H1 (cell line): Measurements from ENCODE around the gene CBL. TPM values are rescaled to one million over a fixed set of nuclear protein-coding genes. Genes with fewer than 3 reads are reported as not detected.

Experiments used
- CTCF ChIA-PET: fragments of 300-600 bp; sonication (Branson Sonifier 250); formaldehyde crosslinking; loops from one replicate; lab custom pipeline; 2021; ENCODE audit not compliant: partially characterized antibody; lab: Charles Lee
- POLR2A ChIA-PET: fragments of 300-600 bp; sonication (Branson Sonifier 250); formaldehyde crosslinking; loops from one replicate; lab custom pipeline; 2021; ENCODE audit warnings: inconsistent platforms; ENCODE audit not compliant: partially characterized antibody; lab: Charles Lee
- DNase-seq, 2 experiments: peaks; one replicate each; pipeline versions ENCODE4 v3.0.0 to v3.0.0-alpha.2; 2010 to 2022; ENCODE audit warnings: low spot score in 2 of 2, low read depth in 1 of 2, mixed read lengths in 1 of 2
- FAIRE-seq: peaks from 2 replicates; lab custom pipeline; 2011; peaks lifted over from hg19 to GRCh38; lab: Jason Lieb, UNC
- H2AFZ ChIP-seq: 2 replicates; pipeline ENCODE4 v1.8.1; 2012; ENCODE audit warnings: low read length, inconsistent platforms
- H2AK5ac ChIP-seq: 2 replicates; pipeline ENCODE4 v1.6.1; 2013; ENCODE audit warnings: low read depth, low read length
- H2BK120ac ChIP-seq: replicated peaks from 2 replicates; pipeline ENCODE3; 2013; ENCODE audit warnings: low read depth, low read length, inconsistent platforms
- H2BK12ac ChIP-seq: 2 replicates; pipeline ENCODE4 v1.6.1; 2013; ENCODE audit warnings: low read depth, low read length
- H2BK15ac ChIP-seq: 2 replicates; pipeline ENCODE4 v1.6.1; 2013; ENCODE audit warnings: low read length
- H2BK20ac ChIP-seq: 2 replicates; pipeline ENCODE4 v1.6.1; 2013; ENCODE audit warnings: low read length
- H2BK5ac ChIP-seq: 2 replicates; pipeline ENCODE4 v1.6.1; 2013; ENCODE audit warnings: low read depth, low read length
- H3K14ac ChIP-seq: 2 replicates; pipeline ENCODE4 v1.6.1; 2013; ENCODE audit warnings: inconsistent platforms; ENCODE audit not compliant: insufficient read length
- H3K18ac ChIP-seq: 2 replicates; pipeline ENCODE4 v1.6.1; 2013; ENCODE audit warnings: low read length; ENCODE audit errors: extremely low read depth
- H3K23ac ChIP-seq: 2 replicates; pipeline ENCODE4 v1.6.1; 2013; ENCODE audit warnings: inconsistent platforms; ENCODE audit not compliant: insufficient read length
- H3K23me2 ChIP-seq: 2 replicates; pipeline ENCODE4 v1.6.1; 2013; ENCODE audit warnings: low read depth, low read length
- H3K27ac ChIP-seq: 2 replicates; pipeline ENCODE4 v1.6.1; 2011; ENCODE audit warnings: low read depth, low read length, inconsistent platforms
- H3K27me3 ChIP-seq, 4 experiments: replicated peaks in 1 of 4; 1 replicate in 1 of 4; 2 replicates in 3 of 4; pipeline versions ENCODE4 v1.6.1 to v1.8.1; 2011 to 2013; ENCODE audit warnings: low read length in 3 of 4, mild to moderate bottlenecking in 3 of 4, inconsistent platforms in 2 of 4, mixed read lengths in 2 of 4, moderate library complexity in 1 of 4; ENCODE audit not compliant: control insufficient read depth in 3 of 4, insufficient read depth in 3 of 4; ENCODE audit errors: extremely low read depth in 1 of 4
- H3K36me3 ChIP-seq, 4 experiments: 2 replicates each; pipeline versions ENCODE4 v1.6.1 to v1.8.1; 2011 to 2013; ENCODE audit warnings: mild to moderate bottlenecking in 4 of 4, low read length in 3 of 4, moderate library complexity in 2 of 4, control low read depth in 1 of 4, inconsistent platforms in 1 of 4; ENCODE audit not compliant: insufficient read depth in 4 of 4, control insufficient read depth in 2 of 4
- H3K4ac ChIP-seq: replicated peaks from 2 replicates; pipeline ENCODE3; 2013; ENCODE audit warnings: low read length, low read depth, mixed read lengths, inconsistent platforms; ENCODE audit not compliant: insufficient read length
- H3K4me1 ChIP-seq, 4 experiments: replicated peaks in 1 of 4; 1 replicate in 1 of 4; 2 replicates in 3 of 4; pipeline versions ENCODE4 v1.6.1 to v1.8.1; 2011 to 2013; ENCODE audit warnings: low read length in 3 of 4, inconsistent platforms in 2 of 4, mixed read lengths in 1 of 4; ENCODE audit not compliant: insufficient read depth in 4 of 4, control insufficient read depth in 3 of 4
- H3K4me2 ChIP-seq, 2 experiments: 2 replicates each; pipeline versions ENCODE4 v1.6.1 to v1.8.1; 2011 to 2013; ENCODE audit warnings: low read depth in 2 of 2, low read length in 2 of 2, control low read depth in 1 of 2, inconsistent platforms in 1 of 2, mild to moderate bottlenecking in 1 of 2; ENCODE audit not compliant: insufficient read depth in 1 of 2
- H3K4me3 ChIP-seq, 4 experiments: fragments of 200-600, 300-600 bp in 1 of 4; sonication (generic), shearing (Covaris generic), sonication (Bioruptor Twin) in 1 of 4; 2 replicates each; pipeline versions ENCODE4 v1.5.1 to v1.8.1; 2011 to 2016; ENCODE audit warnings: low read length in 4 of 4, low read depth in 3 of 4, control low read depth in 2 of 4, inconsistent platforms in 2 of 4, mild to moderate bottlenecking in 2 of 4, mixed read lengths in 1 of 4, moderate library complexity in 1 of 4; ENCODE audit not compliant: insufficient read depth in 2 of 4; ENCODE audit errors: extremely low read depth in 1 of 4
- H3K56ac ChIP-seq: replicated peaks from 2 replicates; pipeline ENCODE3; 2013; ENCODE audit warnings: low read depth, mild to moderate bottlenecking, mixed read lengths, low read length, inconsistent platforms; ENCODE audit not compliant: insufficient read length
- H3K79me1 ChIP-seq: 2 replicates; pipeline ENCODE4 v1.6.1; 2013; ENCODE audit warnings: low read depth, low read length, control low read depth
- H3K79me2 ChIP-seq, 2 experiments: 2 replicates each; pipeline versions ENCODE4 v1.6.1 to v1.8.1; 2012 to 2013; ENCODE audit warnings: low read length in 2 of 2, mild to moderate bottlenecking in 2 of 2, inconsistent platforms in 1 of 2; ENCODE audit not compliant: insufficient read depth in 2 of 2, control insufficient read depth in 1 of 2
- H3K9ac ChIP-seq, 4 experiments: replicated peaks in 1 of 4; 1 replicate in 1 of 4; 2 replicates in 3 of 4; pipeline versions ENCODE4 v1.6.1 to v1.8.1; 2011 to 2013; ENCODE audit warnings: low read depth in 3 of 4, low read length in 3 of 4, control low read depth in 2 of 4, mild to moderate bottlenecking in 2 of 4, moderate library complexity in 2 of 4, inconsistent platforms in 1 of 4; ENCODE audit errors: extremely low read depth in 1 of 4
- H3K9me3 ChIP-seq, 2 experiments: 2 replicates each; pipeline versions ENCODE4 v1.6.1 to v1.8.1; 2012 to 2013; ENCODE audit warnings: mild to moderate bottlenecking in 2 of 2, moderate library complexity in 2 of 2, control low read depth in 1 of 2, inconsistent platforms in 1 of 2, low read depth in 1 of 2, low read length in 1 of 2, mixed read lengths in 1 of 2; ENCODE audit not compliant: insufficient read depth in 2 of 2
- H4K20me1 ChIP-seq, 2 experiments: replicated peaks in 1 of 2; 2 replicates each; pipeline versions ENCODE3 to v1.8.1; 2011 to 2013; ENCODE audit warnings: inconsistent platforms in 2 of 2, low read length in 2 of 2, mild to moderate bottlenecking in 1 of 2; ENCODE audit not compliant: insufficient read depth in 2 of 2, control insufficient read depth in 1 of 2
- H4K5ac ChIP-seq: 2 replicates; pipeline ENCODE4 v1.6.1; 2013; ENCODE audit warnings: low read length, low read depth, mixed read lengths, inconsistent platforms; ENCODE audit not compliant: insufficient read length
- H4K8ac ChIP-seq: 2 replicates; pipeline ENCODE4 v1.8.0; 2013; ENCODE audit warnings: mild to moderate bottlenecking, moderate library complexity, low read length, inconsistent platforms; ENCODE audit not compliant: insufficient read depth; ENCODE audit errors: extremely low read depth
- H4K91ac ChIP-seq: replicated peaks from 2 replicates; pipeline ENCODE3; 2013; ENCODE audit warnings: low read length, mixed read lengths, inconsistent platforms; ENCODE audit not compliant: insufficient read length
- ASH2L ChIP-seq: fragments of 200-600, 300-600 bp; sonication (generic); IDR thresholded peaks from one replicate; pipeline ENCODE4 v1.7.1; 2017; ENCODE audit warnings: low read length
- ATF3 ChIP-seq: IDR thresholded peaks from 2 replicates; pipeline ENCODE4 v1.6.1; 2011; ENCODE audit warnings: low read depth, mild to moderate bottlenecking, low read length; ENCODE audit not compliant: insufficient read depth
- BCL11A ChIP-seq, 2 experiments: IDR thresholded peaks; one replicate each; pipeline ENCODE4 v1.6.1; 2011; ENCODE audit warnings: low read depth in 2 of 2, low read length in 2 of 2, mild to moderate bottlenecking in 2 of 2
- CEBPB ChIP-seq: IDR thresholded peaks from 2 replicates; pipeline ENCODE4 v1.6.1; 2012; ENCODE audit warnings: low read depth, low read length
- GABPA ChIP-seq: IDR thresholded peaks from 2 replicates; pipeline ENCODE4 v1.6.1; 2011; ENCODE audit warnings: mild to moderate bottlenecking, low read length, moderate library complexity, borderline replicate concordance; ENCODE audit not compliant: insufficient read depth
- GTF2F1 ChIP-seq: IDR thresholded peaks from 2 replicates; pipeline ENCODE4 v1.6.1; 2012; ENCODE audit warnings: low read depth, low read length, improper control_type of control experiment, borderline replicate concordance
- KDM4A ChIP-seq: IDR thresholded peaks from one replicate; pipeline ENCODE4 v1.7.1; 2012; ENCODE audit warnings: low read depth, mild to moderate bottlenecking, moderate library complexity, low read length, inconsistent platforms; ENCODE audit not compliant: severe bottlenecking
- POLR2A ChIP-seq, 2 experiments: IDR thresholded peaks; 1 replicate in 1 of 2; 2 replicates in 1 of 2; pipeline ENCODE4 v1.6.1; 2011; ENCODE audit warnings: low read depth in 2 of 2, low read length in 2 of 2, mild to moderate bottlenecking in 2 of 2; ENCODE audit errors: control extremely low read depth in 1 of 2
- POLR2AphosphoS5 ChIP-seq: IDR thresholded peaks from 2 replicates; pipeline ENCODE4 v1.6.1; 2011; ENCODE audit warnings: low read depth, low read length
- RBBP5 ChIP-seq: IDR thresholded peaks from 2 replicates; pipeline ENCODE4 v1.7.1; 2012; ENCODE audit warnings: low read depth, mild to moderate bottlenecking, inconsistent platforms, low read length, moderate library complexity, borderline replicate concordance
- SRF ChIP-seq: IDR thresholded peaks from 2 replicates; pipeline ENCODE4 v1.6.1; 2011; ENCODE audit warnings: mild to moderate bottlenecking, low read depth, low read length, moderate library complexity
- TAF7 ChIP-seq: optimal IDR thresholded peaks from 2 replicates; pipeline ENCODE3; 2011; ENCODE audit warnings: low read depth, mild to moderate bottlenecking, inconsistent platforms, low read length, moderate library complexity, borderline replicate concordance
- TBP ChIP-seq: IDR thresholded peaks from 2 replicates; pipeline ENCODE4 v1.6.1; 2011; ENCODE audit warnings: low read depth, low read length, improper control_type of control experiment
- WGBS, 2 experiments: shearing (Covaris generic) in 1 of 2; methylation state at CpG; one replicate each; pipeline versions ENCODE4 v1.1.6 to v1.1.7; 2013 to 2015; ENCODE audit warnings: low lambda C conversion rate in 2 of 2, mixed read lengths in 2 of 2, inconsistent platforms in 1 of 2, low coverage in 1 of 2, missing lambda C conversion rate in 1 of 2; ENCODE audit not compliant: insufficient replicate concordance in 2 of 2, insufficient coverage in 1 of 2, insufficient read length in 1 of 2; ENCODE audit errors: extremely low coverage in 1 of 2, missing lambda C conversion rate in 1 of 2; 5-methylcytosine and 5-hydroxymethylcytosine counted together
- polyA plus RNA-seq, 7 experiments: library from polyadenylated mRNA; depleted of rRNA in 3 of 7; stranded (reverse) in 5 of 7; unstranded in 2 of 7; fragments of >200 nt in 5 of 7; fragments of 200-250 nt in 2 of 7; gene quantifications; 1 replicate in 5 of 7; 2 replicates in 1 of 7; 4 replicates in 1 of 7; pipeline versions ENCODE4 v1.2.1 to v1.2.3, GENCODE V29; 2011 to 2013; ENCODE audit warnings: missing spikeins in 2 of 7, mixed read lengths in 2 of 7
- total RNA-seq: library from RNA; stranded (reverse); fragmentation: NEBNext Ultra II Directional; extraction: Animal tissue kit (Norgen Biotek cat#: 25700); gene quantifications from 2 replicates; pipeline ENCODE4 v1.2.1, GENCODE V29; 2021

Gene CBL
- total and polyA plus RNA-seq, 2 of the 8 experiments (the other 6 are each of a cell fraction or from before 2014, with no cell fraction given): 23.1 to 57.8 TPM

- peak overlapping the region; percentile 45 for H4K5ac ChIP-seq
- no peak overlapping the region for H2AK5ac ChIP-seq
- H3K4me2 ChIP-seq: peak overlapping the region; percentile 66 to 86
- H3K36me3 ChIP-seq: no peaks in the 10 kb centered on the region
- H3K9ac ChIP-seq: peak overlapping the region; percentile 68 to 85 (median 78)
- peak overlapping the region; percentile 90 for H2BK5ac ChIP-seq
- H3K27ac ChIP-seq: peak overlapping the region; percentile 88
- no peak overlapping the region for H2BK20ac ChIP-seq
- DNase-seq: peak; percentile 75 to 79
- peak overlapping the region; percentile 86; the same call in 1 of the 2 replicates for H4K8ac ChIP-seq
- H3K23me2 ChIP-seq: peaks cover 7% of the 10 kb centered on the region; the same call in 1 of the 2 replicates
- peak overlapping the region; percentile 64 to 87 (median 68) for H3K4me3 ChIP-seq
- no peak overlapping the region for H2BK120ac ChIP-seq
- H3K79me2 ChIP-seq: no peaks in the 10 kb centered on the region
- no peaks in the 10 kb centered on the region for H4K20me1 ChIP-seq
- H3K79me1 ChIP-seq: no peaks in the 10 kb centered on the region
- H2BK15ac ChIP-seq: no peak overlapping the region
- 2% methylated on average over 15 of the region's 15 CpGs; no CpG with 5 or more reads in 1 of the 2 experiments for WGBS, 2 experiments
- H3K18ac ChIP-seq: peak overlapping the region; percentile 75
- CTCF ChIA-PET: interaction anchor here (0.8 to 24.3 kb wide), 21 partner anchors 10 to 557 kb away, joined by 3 to 389 read pairs (median 4); partner anchors contain the start of gene ABCG4
- no peak overlapping the region for H3K56ac ChIP-seq
- H3K4me1 ChIP-seq: peaks cover 0 to 4% (median 1%) of the 10 kb centered on the region in 4 experiments; a peak in 4 of 7 replicates
- POLR2A ChIA-PET: interaction anchor here (0.6 to 6.3 kb wide), 32 partner anchors 9 to 222 kb away, joined by 3 to 58 read pairs (median 4); partner anchors contain the start of genes ABCG4, C2CD2L, CBL and DPAGT1
- peak overlapping the region; percentile 81; the same call in 1 of the 2 replicates for H2BK12ac ChIP-seq
- H2AFZ ChIP-seq: peak overlapping the region; percentile 24; the same call in 1 of the 2 replicates
- FAIRE-seq: no peak
- no peak overlapping the region for H3K4ac ChIP-seq
- H4K91ac ChIP-seq: peak overlapping the region; percentile 4
- H3K27me3 ChIP-seq: no peaks in the 10 kb centered on the region
- H3K23ac ChIP-seq: no peak overlapping the region
- H3K14ac ChIP-seq: no peak overlapping the region
- H3K9me3 ChIP-seq: no peaks in the 10 kb centered on the region
- TF ChIP-seq ASH2L (peak; percentile 36), POLR2AphosphoS5 (peak; percentile 61), BCL11A (IDR thresholded peaks at IDR 0.05; ENCODE audit: low read depth in 2 of 2, low read length in 2 of 2) (no peak), TBP (peak; percentile 65), GABPA (0 out of 2 replicates have a peak, but pooled peaks have one; percentile 62), KDM4A (peak; percentile 51), ATF3 (no peak), SRF (peak; percentile 33), POLR2A (IDR thresholded peaks at IDR 0.05; ENCODE audit: control extremely low read depth in 1 of 2, low read depth in 2 of 2, low read length in 2 of 2) (peak in 1 of 2 experiments; percentile 89; a peak in 2 of 3 replicates), TAF7 (peak; percentile 60), CEBPB (no peak), RBBP5 (no peak), GTF2F1 (0 out of 2 replicates have a peak, but pooled peaks have one; percentile 53)
Observed at GRCh38 chr11:119169282-119169719, 36.8 kb upstream of the CBL start.
